PFSK-1 (cell line): ENCODE data around the gene FOXC1.

ENCODE experiments used
- FOXP2 ChIP-seq: optimal IDR thresholded peaks from 2 replicates; pipeline ENCODE3; 2011; ENCODE audit warnings: borderline replicate concordance, control low read depth, inconsistent platforms; ENCODE audit not compliant: insufficient read depth; ENCODE audit errors: extremely low read length, extremely low read depth
- POLR2AphosphoS5 ChIP-seq: IDR thresholded peaks from 2 replicates; pipeline ENCODE4 v1.6.1; 2012; ENCODE audit warnings: low read depth, mild to moderate bottlenecking, control low read depth, low read length, moderate library complexity
- SIN3A ChIP-seq: IDR thresholded peaks from 2 replicates; pipeline ENCODE4 v1.6.1; 2012; ENCODE audit warnings: mild to moderate bottlenecking, low read length, moderate library complexity, borderline replicate concordance; ENCODE audit not compliant: insufficient read depth
- TAF1 ChIP-seq: IDR thresholded peaks from 2 replicates; pipeline ENCODE4 v1.6.1; 2012; ENCODE audit warnings: low read length, control low read depth, borderline replicate concordance; ENCODE audit not compliant: insufficient read depth
- TF ChIP-seq, protein P1 (sequence below), 2 experiments: IDR thresholded peaks; 2 replicates each; pipeline versions ENCODE4 v1.6.1 to v1.8.0; 2011 to 2012; ENCODE audit warnings: low read depth in 2 of 2, low read length in 2 of 2, control low read depth in 1 of 2, inconsistent platforms in 1 of 2, mild to moderate bottlenecking in 1 of 2, moderate library complexity in 1 of 2; ENCODE audit not compliant: insufficient read depth in 1 of 2

FOXC1 gene

DNA sequence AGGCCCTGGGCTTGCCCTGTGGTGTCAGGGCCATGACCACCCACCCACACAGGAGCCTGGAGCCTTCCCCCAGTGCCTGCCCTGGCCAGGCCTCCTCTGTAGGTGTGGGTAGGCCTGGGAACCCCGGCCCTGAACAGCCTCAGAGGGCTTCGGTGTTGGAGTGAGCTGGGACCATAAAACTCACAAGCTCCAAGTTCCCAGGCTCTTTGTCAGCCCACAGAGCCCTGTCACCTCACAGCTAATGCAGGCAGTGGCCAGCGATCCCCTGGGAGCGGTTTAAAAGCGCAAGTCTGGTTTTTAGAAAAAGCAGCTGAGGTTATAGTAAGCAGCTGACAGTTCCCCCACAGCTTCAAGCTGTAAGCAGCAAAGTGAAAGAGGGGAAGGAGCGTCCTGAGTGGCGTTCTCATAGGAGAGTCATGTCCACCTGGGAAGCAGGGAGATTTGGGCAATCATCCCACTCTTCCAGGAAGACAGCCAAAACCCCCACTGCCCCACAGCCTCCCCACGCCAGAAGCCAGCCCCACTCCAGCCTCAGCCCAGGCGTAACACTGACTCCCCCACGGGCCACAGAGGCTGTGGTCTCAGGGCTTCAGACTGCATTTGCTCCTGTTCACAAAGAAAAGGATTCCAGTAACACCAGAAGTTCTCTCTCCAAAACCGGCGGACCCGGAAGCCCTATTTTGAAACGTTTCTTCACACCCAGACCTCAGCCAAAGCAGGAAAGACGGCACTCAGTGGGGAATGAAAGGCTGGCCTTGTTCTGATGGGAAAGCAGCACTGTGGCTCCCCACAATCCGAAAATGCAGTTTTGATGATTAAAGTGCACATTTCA is 34.3 kb upstream of the FOXC1 start:
- TF ChIP-seq TAF1 (no peak), SIN3A (no peak), POLR2AphosphoS5 (no peak), FOXP2 (no peak)
- TF ChIP-seq, protein P1, sequence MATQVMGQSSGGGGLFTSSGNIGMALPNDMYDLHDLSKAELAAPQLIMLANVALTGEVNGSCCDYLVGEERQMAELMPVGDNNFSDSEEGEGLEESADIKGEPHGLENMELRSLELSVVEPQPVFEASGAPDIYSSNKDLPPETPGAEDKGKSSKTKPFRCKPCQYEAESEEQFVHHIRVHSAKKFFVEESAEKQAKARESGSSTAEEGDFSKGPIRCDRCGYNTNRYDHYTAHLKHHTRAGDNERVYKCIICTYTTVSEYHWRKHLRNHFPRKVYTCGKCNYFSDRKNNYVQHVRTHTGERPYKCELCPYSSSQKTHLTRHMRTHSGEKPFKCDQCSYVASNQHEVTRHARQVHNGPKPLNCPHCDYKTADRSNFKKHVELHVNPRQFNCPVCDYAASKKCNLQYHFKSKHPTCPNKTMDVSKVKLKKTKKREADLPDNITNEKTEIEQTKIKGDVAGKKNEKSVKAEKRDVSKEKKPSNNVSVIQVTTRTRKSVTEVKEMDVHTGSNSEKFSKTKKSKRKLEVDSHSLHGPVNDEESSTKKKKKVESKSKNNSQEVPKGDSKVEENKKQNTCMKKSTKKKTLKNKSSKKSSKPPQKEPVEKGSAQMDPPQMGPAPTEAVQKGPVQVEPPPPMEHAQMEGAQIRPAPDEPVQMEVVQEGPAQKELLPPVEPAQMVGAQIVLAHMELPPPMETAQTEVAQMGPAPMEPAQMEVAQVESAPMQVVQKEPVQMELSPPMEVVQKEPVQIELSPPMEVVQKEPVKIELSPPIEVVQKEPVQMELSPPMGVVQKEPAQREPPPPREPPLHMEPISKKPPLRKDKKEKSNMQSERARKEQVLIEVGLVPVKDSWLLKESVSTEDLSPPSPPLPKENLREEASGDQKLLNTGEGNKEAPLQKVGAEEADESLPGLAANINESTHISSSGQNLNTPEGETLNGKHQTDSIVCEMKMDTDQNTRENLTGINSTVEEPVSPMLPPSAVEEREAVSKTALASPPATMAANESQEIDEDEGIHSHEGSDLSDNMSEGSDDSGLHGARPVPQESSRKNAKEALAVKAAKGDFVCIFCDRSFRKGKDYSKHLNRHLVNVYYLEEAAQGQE (IDR thresholded peaks at IDR 0.05; ENCODE audit: insufficient read depth in 1 of 2, low read depth in 2 of 2, low read length in 2 of 2), result no peak

DNA sequence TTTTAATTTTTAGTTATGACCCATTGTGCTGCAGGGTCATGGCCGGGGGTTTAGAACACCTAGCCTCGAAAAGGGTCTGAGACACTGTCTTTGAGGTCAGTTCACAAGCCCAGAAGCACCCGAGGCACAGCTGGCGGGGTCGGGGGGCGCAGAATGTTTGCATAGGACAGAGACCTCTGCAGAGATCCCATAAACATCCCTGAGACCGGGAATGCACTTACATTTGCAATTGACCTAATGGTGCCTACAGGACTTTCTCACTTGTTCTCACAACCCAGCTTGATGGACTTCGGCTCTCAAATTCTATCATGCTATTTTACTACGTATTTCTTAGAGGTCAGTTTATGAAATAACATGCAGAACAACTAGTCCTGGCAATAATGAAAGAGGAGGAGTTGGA is 33.5 kb upstream of the FOXC1 start:
- TF ChIP-seq SIN3A, result no peak

DNA sequence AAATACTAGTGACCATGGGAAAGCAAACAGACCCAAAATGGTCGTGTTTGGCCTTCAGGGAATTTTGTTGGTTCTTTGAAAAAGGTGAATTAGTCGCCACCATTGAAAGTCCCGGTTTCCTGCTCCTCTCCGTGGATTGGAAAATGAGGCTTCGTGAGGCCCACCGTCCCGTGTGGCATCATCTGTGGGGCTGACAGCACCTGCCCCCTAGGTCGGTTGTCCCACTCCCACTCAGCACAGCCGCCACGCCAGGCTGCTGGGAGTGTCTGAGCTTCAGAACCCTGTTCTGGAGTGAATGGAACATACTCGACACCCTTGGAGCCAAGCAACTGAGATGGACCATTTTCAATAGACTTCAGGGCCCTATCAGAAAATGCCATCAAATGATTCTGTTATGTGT is 33.0 kb upstream of the FOXC1 start:
- TF ChIP-seq TAF1 (no peak), POLR2AphosphoS5 (no peak), SIN3A (no peak), FOXP2 (no peak)
- TF ChIP-seq, protein P1 (IDR thresholded peaks at IDR 0.05; ENCODE audit: insufficient read depth in 1 of 2, low read depth in 2 of 2, low read length in 2 of 2), result no peak

DNA sequence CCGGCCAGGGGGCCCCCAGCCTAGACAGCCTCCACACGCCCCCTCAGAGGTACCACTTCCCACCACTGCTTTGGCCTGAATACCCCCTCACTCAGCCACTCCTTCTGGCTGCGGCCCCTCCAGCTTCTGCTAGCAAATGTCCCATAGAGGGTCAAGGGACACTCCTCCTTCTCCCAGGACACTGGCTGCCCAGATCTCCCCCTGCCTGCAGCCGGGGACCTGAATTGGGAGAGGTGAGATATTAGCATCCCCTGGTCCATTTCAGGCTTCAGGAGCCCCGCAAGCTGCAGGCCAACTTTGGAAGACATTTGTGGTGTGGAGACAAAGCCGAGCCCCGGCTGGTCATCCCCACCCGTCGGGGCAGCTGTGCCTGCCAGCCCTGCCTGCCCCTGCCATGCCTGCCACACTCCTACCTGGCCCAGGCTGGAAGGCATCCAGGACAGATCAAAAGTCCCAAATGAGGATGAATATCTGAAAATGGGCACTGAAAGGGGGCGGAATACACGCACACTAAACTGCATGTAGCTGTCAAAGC is 32.5 kb upstream of the FOXC1 start:
- TF ChIP-seq SIN3A, result no peak
- no peak for TF ChIP-seq POLR2AphosphoS5
- no peak for TF ChIP-seq TAF1
- TF ChIP-seq, protein P1 (IDR thresholded peaks at IDR 0.05; ENCODE audit: insufficient read depth in 1 of 2, low read depth in 2 of 2, low read length in 2 of 2), result no peak
- no peak for TF ChIP-seq FOXP2

DNA sequence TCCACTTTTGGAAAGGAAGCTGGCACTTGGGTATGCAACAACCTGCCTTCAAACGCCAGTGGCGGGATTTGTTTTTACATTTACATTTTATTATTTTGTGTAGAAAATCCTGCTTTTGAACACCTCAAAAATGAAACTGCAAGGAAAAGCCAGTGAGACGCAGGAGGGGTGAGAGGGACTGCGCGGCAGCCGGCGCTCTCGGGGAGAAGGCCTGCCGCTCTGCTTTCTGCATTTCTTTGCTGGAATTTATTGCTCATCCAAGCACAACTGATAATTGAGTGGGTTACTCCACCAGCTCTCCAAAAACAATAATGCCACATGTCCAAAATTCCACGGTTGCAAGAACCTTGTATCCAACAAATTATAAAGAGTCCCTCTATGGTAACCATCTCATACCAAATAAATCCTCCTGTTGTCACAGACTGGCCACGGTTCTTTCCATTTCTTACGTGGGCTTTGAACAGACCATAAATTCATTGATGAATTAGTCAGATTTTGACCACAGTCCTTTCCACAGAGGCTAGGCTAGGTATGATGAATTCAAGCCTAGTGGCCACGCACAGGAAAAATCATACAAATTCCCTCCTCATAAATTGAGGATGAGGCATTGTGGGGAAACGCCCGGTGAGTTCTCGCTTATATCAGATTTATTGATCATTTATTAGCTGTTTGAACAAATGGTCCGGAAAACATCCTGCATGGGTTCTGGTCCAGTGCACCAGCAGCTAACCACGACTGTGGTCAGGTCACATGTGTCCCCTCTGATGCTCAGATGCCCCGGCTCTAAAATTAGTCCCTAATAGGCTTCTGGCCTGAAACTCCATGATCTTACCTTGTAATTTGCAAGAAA is 31.6 kb upstream of the FOXC1 start:
- TF ChIP-seq, protein P1 (IDR thresholded peaks at IDR 0.05; ENCODE audit: insufficient read depth in 1 of 2, low read depth in 2 of 2, low read length in 2 of 2), result no peak
- TF ChIP-seq SIN3A (no peak), TAF1 (no peak), POLR2AphosphoS5 (no peak), FOXP2 (no peak)
